ENCODE data around the gene VSTM2L. TPM values are rescaled to one million over a fixed set of nuclear protein-coding genes. Genes with fewer than 3 reads are reported as not detected.

The VSTM2L gene
- polyA plus RNA-seq, 1 donor (not counting 4 experiments of a cell fraction or from before 2014, with no cell fraction given): 0.75 TPM

- no peak overlapping the region for H3K27ac ChIP-seq (ENCODE audit: control insufficient read depth, insufficient read depth, low read length)
- no peaks in the 10 kb centered on the region for H3K9me1 ChIP-seq (ENCODE audit: control insufficient read depth, extremely low read depth, insufficient read depth, low read length)
- no peak overlapping the region for H3K4me3 ChIP-seq (ENCODE audit: control insufficient read depth in 2 of 3, extremely low read depth in 1 of 3, insufficient read depth in 2 of 3, low read depth in 1 of 3, low read length in 3 of 3)
- no peaks in the 10 kb centered on the region for H3K9me3 ChIP-seq (ENCODE audit: control insufficient read depth, low read depth, low read length)
- dilution Hi-C loops (cut with MboI; ENCODE audit: extremely low pct_ligation_motif_present, low sequenced_read_pairs): no loop called here
- H3K4me2 ChIP-seq (ENCODE audit: control insufficient read depth, extremely low read depth, insufficient read depth, low read depth, low read length): no peak overlapping the region
- DNase-seq (ENCODE audit: low read depth, low spot score) (no peak), FAIRE-seq (no peak)
- no peak overlapping the region for H3K9ac ChIP-seq (ENCODE audit: control insufficient read depth, extremely low read depth, insufficient read depth, low read length)
- no peaks in the 10 kb centered on the region for H4K20me1 ChIP-seq (ENCODE audit: control insufficient read depth, extremely low read depth, insufficient read depth, low read length)
- H3K27me3 ChIP-seq (ENCODE audit: control insufficient read depth, extremely low read depth, insufficient read depth, low read length): peaks cover 84% of the 10 kb centered on the region
- no peaks in the 10 kb centered on the region for H3K4me1 ChIP-seq (ENCODE audit: control insufficient read depth, extremely low read depth, insufficient read depth, low read length)
- no peaks in the 10 kb centered on the region for H3K36me3 ChIP-seq (ENCODE audit: control insufficient read depth in 2 of 2, extremely low read depth in 1 of 2, insufficient read depth in 2 of 2, low read length in 2 of 2)
- H3K79me2 ChIP-seq (ENCODE audit: control insufficient read depth, insufficient read depth, low read length): no peaks in the 10 kb centered on the region
- no peak overlapping the region for H2AFZ ChIP-seq (ENCODE audit: control insufficient read depth, low read length)
- TF ChIP-seq CTCF (optimal IDR thresholded peaks at IDR 0.05 in 1 of 3, IDR thresholded peaks at IDR 0.05 in 1 of 3, conservative IDR thresholded peaks at IDR 0.05 in 1 of 3; ENCODE audit: extremely low read depth in 1 of 3, insufficient read depth in 2 of 3, low read length in 3 of 3): no peak
- peak; percentile 28 for TF ChIP-seq EZH2 (IDR thresholded peaks at IDR 0.05; ENCODE audit: low read length)
These were observed 11.9 kb downstream of the VSTM2L start for GRCh38 chr20:37914672-37915433.

GRCh38 chr20:37915434-37915787, 12.5 kb downstream of the VSTM2L start:
- H3K9me3 ChIP-seq (ENCODE audit: control insufficient read depth, low read depth, low read length): no peaks in the 10 kb centered on the region
- no peak overlapping the region for H3K4me3 ChIP-seq (ENCODE audit: control insufficient read depth in 2 of 3, extremely low read depth in 1 of 3, insufficient read depth in 2 of 3, low read depth in 1 of 3, low read length in 3 of 3)
- no peaks in the 10 kb centered on the region for H4K20me1 ChIP-seq (ENCODE audit: control insufficient read depth, extremely low read depth, insufficient read depth, low read length)
- no peak overlapping the region for H3K27ac ChIP-seq (ENCODE audit: control insufficient read depth, insufficient read depth, low read length)
- H3K79me2 ChIP-seq (ENCODE audit: control insufficient read depth, insufficient read depth, low read length): no peaks in the 10 kb centered on the region
- no peak overlapping the region for H2AFZ ChIP-seq (ENCODE audit: control insufficient read depth, low read length)
- H3K9ac ChIP-seq (ENCODE audit: control insufficient read depth, extremely low read depth, insufficient read depth, low read length): no peak overlapping the region
- DNase-seq (ENCODE audit: low read depth, low spot score) (no peak), FAIRE-seq (no peak)
- no peaks in the 10 kb centered on the region for H3K36me3 ChIP-seq (ENCODE audit: control insufficient read depth in 2 of 2, extremely low read depth in 1 of 2, insufficient read depth in 2 of 2, low read length in 2 of 2)
- dilution Hi-C loops (cut with MboI; ENCODE audit: extremely low pct_ligation_motif_present, low sequenced_read_pairs): no loop called here
- H3K9me1 ChIP-seq (ENCODE audit: control insufficient read depth, extremely low read depth, insufficient read depth, low read length): no peaks in the 10 kb centered on the region
- H3K4me2 ChIP-seq (ENCODE audit: control insufficient read depth, extremely low read depth, insufficient read depth, low read depth, low read length): no peak overlapping the region
- no peaks in the 10 kb centered on the region for H3K4me1 ChIP-seq (ENCODE audit: control insufficient read depth, extremely low read depth, insufficient read depth, low read length)
- TF ChIP-seq CTCF (optimal IDR thresholded peaks at IDR 0.05 in 1 of 3, IDR thresholded peaks at IDR 0.05 in 1 of 3, conservative IDR thresholded peaks at IDR 0.05 in 1 of 3; ENCODE audit: extremely low read depth in 1 of 3, insufficient read depth in 2 of 3, low read length in 3 of 3): no peak
- TF ChIP-seq EZH2 (IDR thresholded peaks at IDR 0.05; ENCODE audit: low read length): no peak
- H3K27me3 ChIP-seq (ENCODE audit: control insufficient read depth, extremely low read depth, insufficient read depth, low read length): peaks cover 85% of the 10 kb centered on the region
